Posterior vena cava (tissue), 2 donors: ENCODE measurements around the gene CLHC1. TPM values are rescaled to one million over a fixed set of nuclear protein-coding genes. Genes with fewer than 3 reads are reported as not detected.
"Not testable (repeated sequence)": the region's sequence is repeated elsewhere in the genome, so short reads cannot be mapped to it uniquely, and the experiment has no call there.

ENCODE experiments used
- DNase-seq: peaks from one replicate; pipeline ENCODE4 v3.0.0-alpha.2; 2020; ENCODE audit warnings: low spot score
- intact Hi-C, 2 donors: fragments of 100-400 bp; cut with DNase I; formaldehyde crosslinking; loops; one replicate each; pipeline versions ENCODE4 v1.14.1 to v1.14.2; 2022 to 2023
- total RNA-seq, 2 donors: library from RNA; stranded (reverse); fragmentation: NEBNext Ultra II Directional; extraction: Animal tissue kit (Norgen Biotek cat#: 25700); gene quantifications; one replicate each; pipeline ENCODE4 v1.2.1, GENCODE V29; 2021
- donor health status: DM: yes; HTN: yes; CAD: no.
- donor health status: DM: yes; HTN: yes; CAD: no.

CLHC1 gene
- total RNA-seq, 2 donors from 2014 or later = 7.1 to 9.3 TPM

DNA sequence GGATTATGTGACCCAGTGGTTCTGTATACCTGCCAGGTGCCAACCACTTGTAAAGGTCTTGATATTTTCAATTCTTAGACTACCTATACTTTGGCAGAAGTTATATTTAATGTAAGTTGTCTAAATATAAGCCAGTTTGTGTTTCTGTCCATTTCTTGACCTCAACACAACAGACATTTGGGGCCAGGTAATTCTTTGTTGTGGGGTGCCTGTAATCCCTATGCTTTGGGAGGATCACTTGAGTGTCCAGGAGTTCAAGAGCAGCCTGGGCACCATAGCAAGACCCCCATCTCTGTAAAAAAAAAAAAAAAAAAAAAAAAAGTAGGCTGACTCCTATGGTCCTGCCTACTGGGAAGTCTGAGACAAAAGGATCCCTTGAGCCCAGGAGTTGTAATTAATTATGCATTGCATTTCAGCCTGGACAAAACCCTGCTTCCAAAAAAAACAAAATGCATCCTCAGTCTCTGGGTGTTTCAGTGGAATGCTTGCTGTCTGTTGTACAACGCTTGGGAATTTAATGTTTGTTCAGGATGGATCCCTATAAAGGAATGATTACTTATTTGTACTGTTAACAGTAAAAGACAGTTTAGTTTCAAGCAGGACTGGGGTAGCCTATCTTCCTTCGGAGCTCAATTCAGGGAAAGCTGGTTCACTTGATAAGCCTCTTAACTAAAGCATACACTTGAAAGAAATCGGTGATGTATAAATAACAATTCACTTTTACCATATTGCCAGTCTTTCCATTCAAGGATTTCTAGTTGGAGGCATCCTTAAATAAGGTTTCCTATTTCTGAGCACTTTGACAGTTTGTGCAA, 3.8 kb upstream of the CLHC1 start:
- intact Hi-C loops = no loop called here
- DNase-seq = no peak

- no peak for DNase-seq
- intact Hi-C loops = no loop called here
These were observed 1.5 kb upstream of the CLHC1 start for GRCh38 chr2:55233658-55233940.

DNA sequence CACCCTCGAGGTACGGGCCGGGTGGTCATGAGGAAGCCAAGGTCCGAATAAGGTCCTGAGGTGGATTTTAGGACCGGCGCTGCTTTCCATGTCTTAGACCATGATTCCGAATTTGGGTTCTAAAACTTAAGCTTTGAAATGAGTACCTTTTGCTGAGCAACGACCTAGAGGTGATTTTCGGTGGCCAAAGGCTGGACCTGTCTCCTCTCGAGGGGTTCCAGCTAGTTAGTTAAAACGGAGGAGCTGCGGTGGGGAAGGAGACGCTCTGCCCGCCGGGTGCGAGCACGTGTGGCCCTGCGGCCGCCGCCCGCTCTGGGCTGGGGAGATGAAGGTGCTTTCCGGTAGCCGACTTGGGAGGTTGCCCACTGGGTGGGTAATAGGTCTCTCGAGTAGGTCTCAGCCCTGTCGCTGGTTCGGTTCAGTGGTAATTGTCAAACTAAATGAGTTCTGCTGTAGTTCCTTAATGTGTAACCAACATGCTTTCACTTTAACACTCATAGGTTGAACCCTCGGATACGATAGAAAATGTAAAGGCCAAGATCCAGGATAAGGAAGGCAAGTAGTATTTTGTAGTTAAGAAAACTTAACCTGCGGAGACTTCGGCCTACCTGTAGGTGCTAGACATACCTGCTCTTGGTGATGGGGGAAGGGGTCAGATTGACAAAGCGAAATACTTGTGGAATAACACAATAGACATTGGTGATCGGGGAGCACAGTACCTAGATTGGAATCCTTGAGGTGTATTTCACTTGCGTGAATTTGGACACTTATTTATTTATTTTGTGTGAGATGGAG, 967 bp upstream of the CLHC1 start:
- intact Hi-C loops = no loop called here
- no peak for DNase-seq

- intact Hi-C loops = no loop called here
These were observed 478 bp downstream of the CLHC1 start for GRCh38 chr2:55231546-55232083.

GRCh38 chr2:55230551-55230950, 1.5 kb downstream of the CLHC1 start:
- intact Hi-C loops = no loop called here
- no peak for DNase-seq

More at GRCh38 chr2:55231546-55232083, 478 bp downstream of the CLHC1 start:
- DNase-seq = no peak

- DNase-seq = no peak
- intact Hi-C loops = no loop called here
These were observed 2.9 kb downstream of the CLHC1 start for GRCh38 chr2:55229221-55229620.

DNA sequence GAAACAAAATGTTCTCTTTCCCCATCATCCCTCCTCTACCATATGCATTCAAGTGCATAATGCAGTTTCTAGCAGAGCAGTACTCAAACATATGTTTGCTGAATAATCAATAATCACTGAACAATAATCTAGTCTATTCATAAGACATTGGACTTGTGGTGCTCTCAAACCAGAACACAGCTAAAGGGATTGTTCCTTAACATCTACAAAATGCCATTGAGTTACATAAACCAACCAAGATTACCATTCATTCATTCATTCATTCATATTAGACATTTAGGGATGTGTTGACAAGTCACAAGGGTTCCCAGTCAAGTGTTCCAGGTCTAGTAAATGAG, 3.9 kb downstream of the CLHC1 start:
- no peak for DNase-seq

GRCh38 chr2:55227437-55228225, 4.5 kb downstream of the CLHC1 start:
- intact Hi-C loops, DNase-seq: not testable (repeated sequence)

More for the DNA sequence above, 3.9 kb downstream of the CLHC1 start:
- intact Hi-C loops = no loop called here

DNA sequence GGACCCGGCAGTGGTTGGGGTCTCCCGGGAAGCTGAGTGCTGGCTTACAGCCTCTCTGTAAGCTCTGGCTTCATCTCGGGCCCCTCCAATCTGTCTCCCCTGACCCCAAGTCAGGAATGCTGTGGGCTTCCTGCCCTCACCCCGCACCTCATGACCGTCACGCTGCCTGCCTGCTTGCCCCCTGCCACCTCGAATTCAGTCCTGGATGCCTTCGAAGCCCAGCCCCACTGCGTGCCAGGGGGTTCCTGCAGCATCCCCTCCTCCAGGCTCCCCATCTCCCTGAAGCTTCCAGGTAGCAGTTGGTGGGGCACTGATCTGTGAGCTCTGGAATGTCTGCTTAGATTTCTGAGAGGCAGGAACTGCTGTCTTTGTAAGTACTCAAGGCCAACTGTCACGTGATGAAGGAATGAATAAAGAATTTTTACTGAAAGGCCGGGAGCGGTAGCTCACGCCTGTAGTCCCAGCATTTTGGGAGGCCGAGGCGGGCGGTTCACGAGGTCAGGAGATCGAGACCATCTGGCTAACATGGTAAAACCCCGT, 6.5 kb downstream of the CLHC1 start:
- no peak for DNase-seq
- intact Hi-C loops = no loop called here

- intact Hi-C loops = no loop called here
- no peak for DNase-seq
These were observed 7.3 kb downstream of the CLHC1 start for GRCh38 chr2:55224761-55225261.

DNA sequence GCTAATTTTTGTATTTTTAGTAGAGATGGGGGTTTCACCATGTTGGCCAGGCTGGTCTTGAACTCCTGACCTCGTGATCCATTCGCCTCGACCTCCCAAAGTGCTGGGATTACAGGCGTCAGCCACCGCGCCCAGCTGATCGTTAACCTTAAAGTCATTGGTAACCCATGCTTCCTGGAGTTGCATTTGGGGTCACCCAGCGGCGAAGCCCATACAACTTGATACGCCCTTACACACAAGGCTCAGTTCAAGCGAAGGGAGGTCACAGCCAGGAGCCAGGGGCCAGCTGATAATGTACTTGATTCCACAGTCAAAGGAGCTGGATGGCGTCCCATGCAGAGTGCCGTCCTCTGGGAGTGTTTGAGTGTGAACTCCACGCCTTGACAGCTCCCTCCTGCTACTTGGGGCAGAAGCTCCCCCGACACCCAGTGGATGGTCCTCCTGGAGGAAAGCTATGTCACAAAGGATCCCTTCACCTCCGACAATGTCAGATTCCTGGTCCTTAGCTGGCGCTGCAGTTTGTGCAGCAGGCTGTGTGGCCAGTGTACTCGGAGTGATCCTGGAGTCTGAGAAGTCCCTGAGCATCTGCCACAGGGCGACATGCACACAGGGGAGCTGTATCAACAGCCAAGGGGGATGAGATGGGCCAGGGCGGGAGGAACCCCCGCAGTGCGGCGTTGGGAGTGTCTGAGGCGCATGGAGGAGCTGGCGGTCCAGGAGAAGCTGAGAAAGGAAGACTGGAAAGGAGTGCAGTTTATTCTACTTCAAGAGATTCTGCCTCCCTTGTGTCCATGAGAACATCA, 7.9 kb downstream of the CLHC1 start:
- intact Hi-C loops = no loop called here
- no peak for DNase-seq

DNA sequence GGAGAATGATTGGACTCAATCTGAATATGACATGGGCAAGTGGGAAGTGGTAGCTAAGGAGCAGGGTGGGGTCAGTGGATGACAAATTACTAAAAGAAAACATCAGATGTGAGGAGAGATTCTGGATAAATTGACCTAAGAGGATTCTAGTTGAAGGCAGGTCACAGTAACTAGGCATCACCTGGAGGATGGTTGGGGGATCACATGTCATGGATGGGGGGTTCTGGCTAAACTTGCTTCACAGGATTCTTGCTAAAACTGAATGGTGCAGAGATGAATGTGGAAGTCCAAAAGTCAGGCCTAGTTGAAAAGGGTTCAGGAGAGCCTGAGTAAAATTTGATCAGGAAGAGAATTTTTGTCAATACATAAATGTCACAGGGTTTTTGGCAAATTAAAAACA, 18.3 kb downstream of the CLHC1 start:
- intact Hi-C loops = no loop called here
- no peak for DNase-seq

DNA sequence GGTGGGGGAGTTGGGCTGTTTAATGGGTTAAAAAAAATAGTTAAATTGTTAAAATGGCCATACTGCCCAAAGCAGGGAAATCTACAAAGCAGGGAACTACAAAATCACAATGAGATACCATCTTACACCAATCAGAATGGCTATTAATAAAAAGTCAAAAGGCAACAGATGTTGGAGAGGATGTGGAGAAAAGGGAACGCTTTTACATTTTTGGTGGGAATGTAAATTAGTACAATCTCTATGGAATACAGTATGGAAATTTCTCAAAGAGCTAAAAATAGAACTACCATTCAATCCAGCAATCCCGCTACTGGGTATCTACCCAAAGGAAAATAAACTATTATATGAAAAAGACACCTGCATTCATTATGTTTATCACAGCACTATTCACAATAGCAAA, 27.1 kb downstream of the CLHC1 start:
- DNase-seq = no peak
- intact Hi-C loops = no loop called here

DNA sequence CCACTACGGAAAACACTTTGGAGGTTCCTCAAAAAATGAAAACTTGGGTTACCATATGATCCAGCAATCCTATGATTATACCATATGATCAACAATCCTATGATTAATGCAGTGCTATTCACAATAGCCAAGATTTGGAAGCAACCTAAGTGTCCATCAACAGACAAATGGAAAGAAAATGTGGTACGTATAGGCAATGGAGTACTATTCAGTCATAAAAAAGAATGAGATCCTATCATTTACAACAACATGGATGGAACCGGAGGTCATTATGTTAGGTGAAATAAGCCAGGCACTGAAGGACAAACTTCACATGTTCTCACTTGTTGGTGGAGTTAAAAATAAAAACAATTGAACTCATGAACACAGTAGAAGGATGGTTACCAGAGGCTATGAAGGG, 27.6 kb downstream of the CLHC1 start:
- intact Hi-C loops = no loop called here
- no peak for DNase-seq

DNA sequence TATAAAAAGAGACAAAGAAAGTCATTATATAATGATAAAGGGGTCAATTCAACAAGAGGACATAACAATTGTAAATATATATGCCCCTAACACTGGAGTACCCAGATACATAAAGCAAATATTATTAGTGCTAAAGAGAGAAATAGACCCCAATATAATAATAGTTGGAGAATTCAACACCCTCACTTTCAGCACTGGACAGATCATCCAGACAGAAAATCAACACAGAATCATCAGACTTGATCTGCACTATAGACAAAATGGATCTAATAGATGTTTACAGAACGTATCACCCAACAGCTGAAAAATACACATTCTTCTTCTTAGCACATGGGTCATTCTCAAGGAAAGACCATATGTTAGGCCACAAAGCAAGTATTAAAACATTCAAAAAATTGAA, 31.7 kb downstream of the CLHC1 start:
- intact Hi-C loops = no loop called here
- DNase-seq = no peak

- intact Hi-C loops = loop anchor here in 1 of 2 donors (10.0 kb wide), 1 partner anchor 542 kb away; no protein-coding TSS in a partner anchor
These were observed 35.6 kb downstream of the CLHC1 start for GRCh38 chr2:55196526-55196925.

DNA sequence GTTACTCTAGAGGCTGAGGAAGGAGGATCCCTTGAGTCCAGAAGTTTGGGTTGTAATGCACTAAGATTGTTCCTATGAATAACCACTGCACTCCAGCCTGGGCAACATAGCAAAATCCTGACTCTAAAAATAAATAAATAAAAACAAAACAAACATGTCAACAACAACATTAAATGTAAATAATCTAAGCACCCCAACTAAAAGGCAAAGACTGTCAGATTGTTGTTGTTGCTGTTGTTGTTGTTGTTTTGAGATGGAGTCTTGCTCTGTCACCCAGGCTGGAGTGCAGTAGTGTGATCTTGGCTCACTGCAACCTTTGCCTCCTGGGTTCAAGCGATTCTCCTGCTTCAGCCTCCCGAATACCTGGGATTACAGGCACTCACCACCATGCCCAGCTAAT, 40.2 kb downstream of the CLHC1 start:
- intact Hi-C loops = loop anchor here in 1 of 2 donors (10.0 kb wide), 1 partner anchor 537 kb away; no protein-coding TSS in a partner anchor
- DNase-seq = not testable (repeated sequence)

More at GRCh38 chr2:55196526-55196925, 35.6 kb downstream of the CLHC1 start:
- no peak for DNase-seq

GRCh38 chr2:55186837-55187236, 45.3 kb downstream of the CLHC1 start:
- intact Hi-C loops, DNase-seq: not testable (repeated sequence)
